SK-N-MC (cell line): Measurements from ENCODE around the gene SMPD3.

Source experiments
- EZH2 ChIP-seq: fragments of 200-600 bp; sonication (generic); IDR thresholded peaks from one replicate; pipeline ENCODE4 v1.6.1; 2017; ENCODE audit warnings: antibody characterized with exemption
- FOXP2 ChIP-seq: optimal IDR thresholded peaks from 2 replicates; pipeline ENCODE3; 2011; ENCODE audit warnings: mild to moderate bottlenecking, moderate library complexity; ENCODE audit not compliant: insufficient read depth; ENCODE audit errors: extremely low read length, control extremely low read depth
- POLR2AphosphoS5 ChIP-seq: IDR thresholded peaks from 2 replicates; pipeline ENCODE4 v1.6.1; 2012; ENCODE audit warnings: mild to moderate bottlenecking, low read depth, low read length, borderline replicate concordance

DNA sequence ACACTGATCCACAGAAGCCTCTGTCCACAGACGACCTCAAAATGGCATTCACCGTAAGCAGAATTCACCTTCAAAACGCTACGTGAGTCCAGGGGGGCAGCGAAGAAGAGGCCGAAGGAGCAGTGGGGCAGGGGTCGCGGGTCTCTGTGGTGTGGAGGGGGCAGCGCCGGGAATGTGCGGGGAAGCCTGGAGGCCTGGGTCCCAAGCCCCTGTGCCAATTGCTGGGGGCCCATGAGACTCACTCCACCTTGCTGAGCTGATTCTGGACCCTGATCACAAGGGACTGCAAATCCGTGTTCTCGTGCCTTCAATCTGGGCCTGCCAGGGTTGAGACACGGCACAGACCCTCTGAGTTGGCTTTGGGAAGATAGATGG is 43.3 kb upstream of the SMPD3 start:
- TF ChIP-seq EZH2 = no peak
- TF ChIP-seq POLR2AphosphoS5 = no peak
- TF ChIP-seq FOXP2 = no peak
